ENCODE measurements around the gene ZNF521.

DNA sequence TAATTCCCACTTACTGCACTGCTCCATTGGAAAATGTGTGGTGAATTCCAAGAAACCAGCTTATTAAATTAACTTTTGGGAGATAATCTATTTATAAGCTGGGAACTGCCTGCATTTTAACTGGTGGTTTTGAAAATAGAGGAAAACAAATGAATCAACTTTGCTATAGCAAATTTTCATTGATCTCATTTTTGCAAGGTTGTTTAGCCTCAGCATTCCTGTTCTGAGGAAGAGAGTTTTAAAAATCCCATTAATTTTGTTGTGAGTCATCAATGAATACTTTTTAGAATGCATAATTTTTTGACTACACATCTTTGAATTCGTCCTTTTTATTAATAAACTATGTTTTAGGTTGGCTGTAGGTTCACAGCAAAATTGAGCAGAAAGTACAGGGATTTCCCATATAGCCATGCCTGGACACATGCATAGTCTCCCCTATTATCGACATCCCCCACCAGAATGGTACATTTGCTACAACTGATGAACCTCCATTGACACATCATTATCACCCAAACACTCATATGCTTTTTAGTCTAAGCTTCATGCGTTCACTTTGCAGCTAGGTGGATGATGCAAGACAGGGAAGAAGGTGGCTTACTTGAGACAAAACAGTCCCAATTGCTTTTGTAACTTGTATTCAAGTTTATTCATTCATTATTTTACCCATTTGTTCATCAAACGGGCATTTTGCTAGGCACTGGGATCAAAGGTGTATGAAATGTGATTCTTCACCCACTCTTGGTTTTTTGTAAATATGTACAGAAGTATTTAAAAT, 106.9 kb downstream of the ZNF521 start:
- TF ChIP-seq POLR2A (IDR thresholded peaks at IDR 0.05): no peak
- TF ChIP-seq, protein P1, sequence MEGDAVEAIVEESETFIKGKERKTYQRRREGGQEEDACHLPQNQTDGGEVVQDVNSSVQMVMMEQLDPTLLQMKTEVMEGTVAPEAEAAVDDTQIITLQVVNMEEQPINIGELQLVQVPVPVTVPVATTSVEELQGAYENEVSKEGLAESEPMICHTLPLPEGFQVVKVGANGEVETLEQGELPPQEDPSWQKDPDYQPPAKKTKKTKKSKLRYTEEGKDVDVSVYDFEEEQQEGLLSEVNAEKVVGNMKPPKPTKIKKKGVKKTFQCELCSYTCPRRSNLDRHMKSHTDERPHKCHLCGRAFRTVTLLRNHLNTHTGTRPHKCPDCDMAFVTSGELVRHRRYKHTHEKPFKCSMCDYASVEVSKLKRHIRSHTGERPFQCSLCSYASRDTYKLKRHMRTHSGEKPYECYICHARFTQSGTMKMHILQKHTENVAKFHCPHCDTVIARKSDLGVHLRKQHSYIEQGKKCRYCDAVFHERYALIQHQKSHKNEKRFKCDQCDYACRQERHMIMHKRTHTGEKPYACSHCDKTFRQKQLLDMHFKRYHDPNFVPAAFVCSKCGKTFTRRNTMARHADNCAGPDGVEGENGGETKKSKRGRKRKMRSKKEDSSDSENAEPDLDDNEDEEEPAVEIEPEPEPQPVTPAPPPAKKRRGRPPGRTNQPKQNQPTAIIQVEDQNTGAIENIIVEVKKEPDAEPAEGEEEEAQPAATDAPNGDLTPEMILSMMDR (IDR thresholded peaks at IDR 0.05): no peak

Data from thyroid gland (tissue), 4 donors.